Right atrium auricular region (tissue), 2 donors: ENCODE results near the gene SETD4. TPM values are rescaled to one million over a fixed set of nuclear protein-coding genes. Genes with fewer than 3 reads are reported as not detected.
A peak's percentile ranks its signal among the peaks of the same experiment; 100 is the strongest.

Experiments
- DNase-seq: peaks from one replicate; pipeline ENCODE4 v3.0.0-alpha.2; 2019; ENCODE audit warnings: low spot score
- H3K27ac ChIP-seq, 2 donors: fragments of 200-600 bp; sonication (generic); 1 replicate in 1 of 2; 2 replicates in 1 of 2; pipeline ENCODE4 v1.5.1; 2016 to 2019
- H3K27me3 ChIP-seq, 2 donors: fragments of 200-600 bp; sonication (generic); one replicate each; pipeline versions ENCODE4 v1.5.1 to v1.6.0; 2017 to 2019
- H3K36me3 ChIP-seq: fragments of 200-600 bp; sonication (generic); one replicate; pipeline ENCODE4 v1.5.1; 2016
- H3K4me1 ChIP-seq, 2 donors: fragments of 200-600 bp; sonication (generic); one replicate each; pipeline versions ENCODE4 v1.5.1 to v1.6.0; 2017 to 2019
- H3K4me3 ChIP-seq, 2 donors: fragments of 200-600 bp; sonication (generic); 1 replicate in 1 of 2; 2 replicates in 1 of 2; pipeline ENCODE4 v1.5.1; 2017 to 2019; ENCODE audit warnings: mild to moderate bottlenecking in 1 of 2, moderate library complexity in 1 of 2
- H3K9me3 ChIP-seq, 2 donors: fragments of 200-600 bp; sonication (generic); one replicate each; pipeline ENCODE4 v1.5.1; 2019
- total RNA-seq, 2 donors: library from RNA; depleted of rRNA; stranded (reverse); fragments of >200 nt; gene quantifications; one replicate each; pipeline ENCODE4 v1.1.0, GENCODE V29; 2016
- TF ChIP-seq, protein P1 (sequence below), 2 donors: fragments of 200-600 bp; sonication (generic); IDR thresholded peaks; one replicate each; pipeline ENCODE4 v1.5.1; 2019; ENCODE audit warnings: antibody characterized with exemption in 2 of 2

SETD4 gene
- total RNA-seq, 2 donors from 2014 or later = 6.3 to 7.6 TPM

GRCh38 chr21:35994613-35995012 is 65.7 kb downstream of the SETD4 start:
- Histone ChIP-seq H3K36me3 (no peaks in the 10 kb centered on the region), H3K27me3 (no peaks in the 10 kb centered on the region), H3K4me3 (no peak overlapping the region), H3K4me1 (no peaks in the 10 kb centered on the region), H3K9me3 (no peaks in the 10 kb centered on the region), H3K27ac (no peak overlapping the region)
- DNase-seq = no peak
- TF ChIP-seq, protein P1, sequence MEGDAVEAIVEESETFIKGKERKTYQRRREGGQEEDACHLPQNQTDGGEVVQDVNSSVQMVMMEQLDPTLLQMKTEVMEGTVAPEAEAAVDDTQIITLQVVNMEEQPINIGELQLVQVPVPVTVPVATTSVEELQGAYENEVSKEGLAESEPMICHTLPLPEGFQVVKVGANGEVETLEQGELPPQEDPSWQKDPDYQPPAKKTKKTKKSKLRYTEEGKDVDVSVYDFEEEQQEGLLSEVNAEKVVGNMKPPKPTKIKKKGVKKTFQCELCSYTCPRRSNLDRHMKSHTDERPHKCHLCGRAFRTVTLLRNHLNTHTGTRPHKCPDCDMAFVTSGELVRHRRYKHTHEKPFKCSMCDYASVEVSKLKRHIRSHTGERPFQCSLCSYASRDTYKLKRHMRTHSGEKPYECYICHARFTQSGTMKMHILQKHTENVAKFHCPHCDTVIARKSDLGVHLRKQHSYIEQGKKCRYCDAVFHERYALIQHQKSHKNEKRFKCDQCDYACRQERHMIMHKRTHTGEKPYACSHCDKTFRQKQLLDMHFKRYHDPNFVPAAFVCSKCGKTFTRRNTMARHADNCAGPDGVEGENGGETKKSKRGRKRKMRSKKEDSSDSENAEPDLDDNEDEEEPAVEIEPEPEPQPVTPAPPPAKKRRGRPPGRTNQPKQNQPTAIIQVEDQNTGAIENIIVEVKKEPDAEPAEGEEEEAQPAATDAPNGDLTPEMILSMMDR (IDR thresholded peaks at IDR 0.05) = no peak

GRCh38 chr21:35993875-35994490 is 66.3 kb downstream of the SETD4 start:
- no peaks in the 10 kb centered on the region for H3K27me3 ChIP-seq
- no peak overlapping the region for H3K27ac ChIP-seq
- H3K9me3 ChIP-seq = no peaks in the 10 kb centered on the region
- no peaks in the 10 kb centered on the region for H3K4me1 ChIP-seq
- no peak overlapping the region for H3K4me3 ChIP-seq
- no peaks in the 10 kb centered on the region for H3K36me3 ChIP-seq
- TF ChIP-seq, protein P1 (IDR thresholded peaks at IDR 0.05) = no peak
- no peak for DNase-seq

GRCh38 chr21:35991131-35991530 is 69.2 kb downstream of the SETD4 start:
- TF ChIP-seq, protein P1 (IDR thresholded peaks at IDR 0.05) = no peak
- no peak for DNase-seq
- no peak overlapping the region for H3K4me3 ChIP-seq
- no peaks in the 10 kb centered on the region for H3K36me3 ChIP-seq
- no peaks in the 10 kb centered on the region for H3K27me3 ChIP-seq
- no peak overlapping the region for H3K27ac ChIP-seq
- no peaks in the 10 kb centered on the region for H3K9me3 ChIP-seq
- no peaks in the 10 kb centered on the region for H3K4me1 ChIP-seq

GRCh38 chr21:35990609-35991008 is 69.7 kb downstream of the SETD4 start:
- H3K27me3 ChIP-seq = no peaks in the 10 kb centered on the region
- TF ChIP-seq, protein P1 (IDR thresholded peaks at IDR 0.05) = no peak
- DNase-seq = peak; percentile 30

GRCh38 chr21:35989138-35989735 is 71.1 kb downstream of the SETD4 start:
- no peaks in the 10 kb centered on the region for H3K27me3 ChIP-seq
- DNase-seq = peak; percentile 80
- peak overlapping the region in 1 of 2 donors; percentile 29 for H3K27ac ChIP-seq
- H3K9me3 ChIP-seq = no peaks in the 10 kb centered on the region
- H3K4me3 ChIP-seq = no peak overlapping the region
- no peaks in the 10 kb centered on the region for H3K4me1 ChIP-seq
- no peaks in the 10 kb centered on the region for H3K36me3 ChIP-seq
- TF ChIP-seq, protein P1 (IDR thresholded peaks at IDR 0.05) = no peak

More at GRCh38 chr21:35990609-35991008, 69.7 kb downstream of the SETD4 start:
- no peak overlapping the region for H3K27ac ChIP-seq
- H3K9me3 ChIP-seq = no peaks in the 10 kb centered on the region
- no peaks in the 10 kb centered on the region for H3K36me3 ChIP-seq
- no peaks in the 10 kb centered on the region for H3K4me1 ChIP-seq
- H3K4me3 ChIP-seq = no peak overlapping the region
